HG03175 (cell line): Measurements from ENCODE around the gene THSD4.

Experiments used
- ATAC-seq: cut with Tn5 transposase; IDR thresholded peaks from one replicate; pipeline ENCODE4 v1.9.1; 2021; ENCODE audit warnings: mild to moderate bottlenecking, moderate library complexity; ENCODE audit not compliant: unreplicated experiment

Gene THSD4

DNA sequence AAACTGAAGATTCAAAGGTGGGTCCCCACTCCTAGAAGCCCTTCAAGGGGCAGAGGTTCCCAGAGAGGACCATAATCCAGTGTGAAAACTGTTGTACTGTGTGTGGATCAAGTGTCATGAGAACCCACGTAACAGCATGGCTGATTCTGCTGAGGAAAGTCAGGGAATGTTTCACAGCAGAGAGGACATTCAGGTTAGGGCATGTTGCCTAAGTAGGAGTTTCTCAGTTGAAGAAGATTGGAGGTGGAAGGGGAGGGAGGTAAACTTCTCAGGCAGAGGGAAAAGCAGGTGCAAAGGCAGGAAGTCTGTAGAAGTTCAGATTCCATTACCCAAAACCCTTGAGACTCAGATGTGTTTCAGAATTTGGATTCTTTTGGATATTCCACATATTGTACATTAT is 448.9 kb downstream of the THSD4 start:
- no peak for ATAC-seq

- no peak for ATAC-seq
Observed at GRCh38 chr15:71565006-71565405, 449.7 kb downstream of the THSD4 start.

DNA sequence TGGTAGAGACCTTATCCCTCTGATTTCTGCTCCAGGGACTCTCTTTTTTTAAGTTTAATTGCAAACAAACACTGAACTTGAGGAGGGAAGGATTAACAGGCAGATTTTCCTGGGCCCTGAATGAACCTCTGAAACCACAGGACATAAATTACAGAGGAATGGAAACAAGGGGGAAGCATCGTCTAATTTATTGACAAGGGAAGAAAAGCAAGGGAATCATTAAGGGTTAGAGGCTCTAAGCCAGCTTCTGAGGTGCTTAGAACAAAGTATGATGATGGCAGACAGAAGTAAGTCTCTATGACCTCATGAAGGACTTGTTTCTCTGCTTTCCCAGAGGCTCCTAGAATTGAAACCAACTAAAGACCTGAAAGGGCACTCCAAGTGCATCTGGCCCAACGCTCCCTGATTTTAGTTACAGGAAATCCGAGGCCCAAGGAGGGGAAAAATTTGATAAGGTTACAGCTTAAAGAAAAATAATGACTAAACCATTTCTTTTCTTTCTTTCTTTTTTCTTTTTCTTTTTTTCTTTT is 450.4 kb downstream of the THSD4 start:
- no peak for ATAC-seq

DNA sequence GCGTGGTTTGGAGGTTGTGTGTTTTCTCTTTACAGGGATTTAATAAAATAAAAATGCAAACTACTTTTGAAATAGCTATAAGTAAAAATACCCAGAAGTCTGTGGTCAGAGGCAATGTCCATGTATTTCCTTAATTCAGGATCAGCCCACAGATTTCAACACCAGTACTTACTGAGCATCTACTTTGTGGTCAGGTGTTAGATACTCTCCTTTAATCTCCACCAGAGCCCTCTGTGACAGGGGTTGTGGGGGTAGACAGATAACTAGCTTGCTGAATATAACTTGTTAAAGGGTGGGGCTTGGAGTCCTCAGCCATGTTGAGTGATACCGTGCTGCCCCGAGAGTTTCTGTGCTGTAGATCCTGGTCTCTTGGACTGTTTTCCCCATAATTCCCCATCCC is 451.0 kb downstream of the THSD4 start:
- no peak for ATAC-seq

DNA sequence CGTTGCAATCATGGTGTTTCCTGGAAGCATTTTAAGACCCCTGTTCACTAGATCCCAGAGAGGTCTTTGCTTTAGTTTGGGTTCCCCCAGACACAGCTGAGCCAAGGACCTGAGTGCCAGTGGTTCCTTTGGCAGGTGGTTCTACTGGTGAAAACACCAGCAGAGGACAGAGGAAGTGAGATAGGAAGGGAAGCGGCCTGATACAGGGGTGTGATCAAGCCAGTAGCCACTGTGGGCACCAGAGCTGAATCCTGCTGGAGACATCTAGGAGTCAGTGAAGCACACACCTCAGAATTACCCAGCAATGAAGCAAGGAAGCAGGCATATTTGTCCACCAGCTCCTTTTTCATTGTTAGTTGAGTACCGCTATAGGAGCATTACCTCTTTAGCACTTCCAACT is 451.9 kb downstream of the THSD4 start:
- ATAC-seq, result no peak

- no peak for ATAC-seq
Observed at GRCh38 chr15:71568227-71568626, 453.0 kb downstream of the THSD4 start.

GRCh38 chr15:71570736-71571135 is 455.5 kb downstream of the THSD4 start:
- no peak for ATAC-seq

GRCh38 chr15:71571641-71572040 is 456.4 kb downstream of the THSD4 start:
- ATAC-seq, result no peak

GRCh38 chr15:71572452-71573053 is 457.3 kb downstream of the THSD4 start:
- ATAC-seq, result no peak

- no peak for ATAC-seq
Observed at GRCh38 chr15:71573599-71573998, 458.3 kb downstream of the THSD4 start.

DNA sequence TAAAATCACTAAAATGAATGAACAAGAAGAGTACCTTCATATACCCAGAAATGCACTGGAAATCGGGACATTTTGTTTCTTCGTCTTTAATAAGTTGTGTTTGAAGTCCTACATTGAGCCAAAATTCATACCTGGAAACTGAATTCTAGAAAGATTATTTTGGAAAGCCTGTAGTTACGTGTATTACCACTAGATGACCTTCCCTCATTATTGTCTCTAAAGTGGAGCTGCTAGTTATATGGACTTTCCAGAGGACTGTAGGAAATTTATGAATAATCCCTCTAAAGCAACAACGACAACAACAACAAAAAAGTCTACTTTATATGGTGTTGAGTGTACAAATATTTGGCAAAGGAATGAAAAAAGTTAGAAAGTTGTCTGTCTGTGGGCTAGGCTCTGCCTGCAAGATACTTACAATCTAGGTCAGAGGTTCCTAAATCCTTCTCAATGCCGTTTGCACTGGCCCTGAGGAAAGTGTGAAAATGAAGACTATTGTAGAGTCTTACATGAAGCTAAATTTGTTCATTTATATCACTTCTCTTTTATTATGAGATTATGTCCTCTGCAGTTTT is 460.3 kb downstream of the THSD4 start:
- no peak for ATAC-seq

DNA sequence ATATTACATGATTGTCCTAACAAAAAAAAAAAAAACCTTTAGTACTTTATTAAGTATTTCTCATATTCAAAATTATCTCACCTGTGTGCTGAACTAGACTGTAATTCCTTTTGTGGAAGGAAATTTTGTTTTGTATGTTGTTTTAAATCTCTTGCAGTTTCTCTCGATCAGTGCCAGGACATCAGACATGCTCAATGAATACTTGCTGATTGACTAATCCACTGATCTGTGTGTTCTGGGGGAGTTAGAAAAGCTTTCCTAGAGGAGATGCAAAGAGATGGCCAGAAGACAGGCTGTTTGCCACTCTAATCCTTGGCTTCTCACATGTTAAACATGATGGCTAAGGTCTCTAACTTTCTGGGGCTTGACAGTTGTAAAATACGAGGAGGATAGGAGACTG is 461.8 kb downstream of the THSD4 start:
- ATAC-seq, result no peak

DNA sequence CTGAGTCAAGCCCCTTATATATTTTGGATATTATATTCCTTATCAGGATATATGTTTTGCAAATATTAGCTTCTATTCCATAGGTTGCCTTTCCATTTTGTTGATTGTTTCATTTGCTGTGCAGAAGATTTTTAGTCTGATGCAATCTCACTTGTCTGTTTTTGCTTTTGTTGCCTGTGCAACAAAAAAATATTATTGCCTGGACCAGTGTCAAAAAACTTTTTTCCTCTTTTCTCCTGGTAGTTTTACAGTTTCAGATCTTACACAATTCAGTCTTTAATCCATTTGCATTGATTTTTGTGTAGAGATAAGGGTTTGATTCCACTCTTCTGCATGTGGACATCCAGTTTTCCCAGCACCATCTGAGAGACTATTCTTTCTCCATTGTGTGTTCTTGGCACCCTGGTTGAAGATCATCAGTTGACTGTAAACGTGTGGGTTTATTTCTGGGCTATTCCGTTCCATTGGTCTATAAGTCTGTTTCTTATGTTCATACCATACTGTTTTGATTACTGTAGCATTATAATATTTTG is 466.2 kb downstream of the THSD4 start:
- no peak for ATAC-seq

- ATAC-seq, result no peak
Observed at GRCh38 chr15:71585159-71585558, 469.9 kb downstream of the THSD4 start.

DNA sequence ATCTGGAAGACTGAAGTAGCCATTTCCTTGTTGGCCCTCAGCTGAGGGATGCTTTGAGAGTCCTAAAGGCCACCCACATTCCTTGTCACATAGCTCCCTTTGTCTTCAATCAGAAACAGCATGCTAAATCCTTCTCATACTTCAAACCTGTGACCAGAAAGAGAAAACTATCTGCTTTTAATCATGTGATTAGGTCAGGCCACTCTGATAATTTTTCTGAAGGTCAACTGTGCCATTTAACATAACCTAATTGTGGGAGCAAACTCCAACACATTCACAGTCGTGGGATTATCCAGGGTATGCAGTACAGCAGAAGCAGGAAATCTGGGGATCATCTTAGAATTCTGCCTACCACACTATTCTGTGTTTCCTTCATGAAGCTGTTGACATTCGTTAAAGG is 471.2 kb downstream of the THSD4 start:
- no peak for ATAC-seq

GRCh38 chr15:71588746-71589145 is 473.5 kb downstream of the THSD4 start:
- ATAC-seq, result no peak

- no peak for ATAC-seq
Observed at GRCh38 chr15:71591057-71591456, 475.8 kb downstream of the THSD4 start.

GRCh38 chr15:71592203-71592602 is 476.9 kb downstream of the THSD4 start:
- ATAC-seq, result no peak

- no peak for ATAC-seq
Observed at GRCh38 chr15:71595846-71596553, 480.7 kb downstream of the THSD4 start.

DNA sequence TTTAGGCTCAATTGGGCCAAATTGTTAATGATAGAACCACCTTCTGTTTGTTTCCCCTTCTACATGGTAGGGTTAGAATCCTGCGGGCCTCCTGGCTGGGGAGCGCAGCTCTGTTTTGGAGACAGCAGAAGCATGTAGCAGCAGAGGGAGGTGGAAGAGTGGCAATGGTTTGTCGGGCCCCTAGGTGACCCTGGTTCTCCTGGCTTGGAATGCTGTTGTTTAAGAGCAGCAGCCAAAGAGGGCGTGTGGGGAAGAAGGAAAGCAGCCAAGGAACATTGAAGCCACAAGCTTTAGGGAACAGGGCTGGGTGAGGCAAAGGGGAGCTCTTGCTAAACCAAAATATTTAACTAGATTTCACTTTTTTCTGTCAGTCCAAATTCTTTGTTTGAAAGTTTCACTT is 481.4 kb downstream of the THSD4 start:
- no peak for ATAC-seq

DNA sequence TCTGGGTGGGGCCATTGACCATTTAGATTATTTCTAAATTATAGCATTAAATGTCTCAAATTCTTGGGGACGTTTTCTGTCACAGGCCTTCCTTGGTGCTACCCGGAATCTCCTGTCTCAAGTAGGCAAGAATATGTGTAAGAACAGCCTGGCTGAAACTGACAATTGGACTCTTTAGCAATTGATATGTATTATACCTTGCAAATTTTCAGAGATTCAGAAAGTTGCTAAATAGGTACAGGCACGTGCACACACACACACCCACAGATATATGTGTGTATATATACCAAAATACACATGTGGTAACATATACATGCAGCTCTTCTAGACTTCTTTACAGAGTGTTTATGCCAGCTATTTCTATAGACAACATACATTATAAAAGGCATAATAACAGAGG is 481.9 kb downstream of the THSD4 start:
- ATAC-seq, result no peak

DNA sequence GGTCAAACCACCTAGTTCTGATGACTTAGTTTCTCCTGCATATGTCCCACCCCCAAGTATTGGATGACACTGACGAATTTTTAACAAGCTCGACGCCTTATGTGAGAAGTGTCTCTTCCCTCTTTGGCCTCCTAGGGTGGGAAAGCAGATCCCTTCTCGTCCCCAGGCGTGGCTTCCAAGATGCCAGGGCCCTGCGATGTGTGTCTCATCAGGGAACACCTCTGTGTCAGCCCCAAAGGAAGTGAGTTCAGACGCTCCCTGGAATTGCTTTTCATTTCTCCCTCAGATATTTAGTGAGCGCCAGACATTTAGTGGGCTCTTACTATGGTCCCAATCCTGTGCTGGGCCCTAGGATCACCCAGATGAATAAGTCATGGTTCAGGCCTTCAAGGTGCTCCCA is 482.4 kb downstream of the THSD4 start:
- no peak for ATAC-seq
